Activated CD4-positive, alpha-beta T cell treated with anti-CD3 and anti-CD28 coated beads, Interleukin-2, amount 50 U/mL, for 1 hour (primary cell): ENCODE results near the gene MYMK.
"Not testable (repeated sequence)": the region's sequence is repeated elsewhere in the genome, so short reads cannot be mapped to it uniquely, and the experiment has no call there.

Experiments used
- DNase-seq: peaks from one replicate; pipeline ENCODE4 v3.0.0-alpha.2; 2020

MYMK gene

DNA sequence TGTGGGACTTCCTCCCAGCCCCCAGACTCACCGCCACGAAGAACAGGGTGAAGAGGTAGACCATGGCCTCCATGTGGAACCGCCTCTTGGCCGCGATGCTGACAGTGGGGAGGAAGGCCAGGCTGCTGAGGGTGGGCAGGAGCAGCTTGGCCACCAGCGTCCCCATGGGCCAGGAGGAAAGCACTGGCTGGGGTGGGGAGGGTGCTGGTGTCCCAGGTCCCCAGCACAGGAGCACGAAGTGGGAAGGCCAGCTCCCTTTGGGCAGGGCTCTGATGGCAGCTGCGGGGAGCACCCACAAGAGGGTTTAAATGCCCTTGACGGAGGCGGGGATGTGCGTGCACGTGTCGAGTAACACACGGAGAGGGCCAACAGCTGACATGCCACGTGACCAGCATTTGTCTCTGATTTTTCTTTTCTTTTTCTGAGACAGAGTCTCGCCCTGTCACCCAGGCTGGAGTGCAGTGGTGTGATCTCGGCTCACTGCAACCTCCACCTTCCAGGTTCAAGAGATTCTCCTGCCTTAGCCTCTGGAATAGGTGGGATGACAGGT is at the start of gene MYMK:
Gene MYMK (minus strand): TSS at position 281 of the 550 bp plus-strand sequence. CDS start 115 bp downstream, at position 166.
- no peak for DNase-seq

DNA sequence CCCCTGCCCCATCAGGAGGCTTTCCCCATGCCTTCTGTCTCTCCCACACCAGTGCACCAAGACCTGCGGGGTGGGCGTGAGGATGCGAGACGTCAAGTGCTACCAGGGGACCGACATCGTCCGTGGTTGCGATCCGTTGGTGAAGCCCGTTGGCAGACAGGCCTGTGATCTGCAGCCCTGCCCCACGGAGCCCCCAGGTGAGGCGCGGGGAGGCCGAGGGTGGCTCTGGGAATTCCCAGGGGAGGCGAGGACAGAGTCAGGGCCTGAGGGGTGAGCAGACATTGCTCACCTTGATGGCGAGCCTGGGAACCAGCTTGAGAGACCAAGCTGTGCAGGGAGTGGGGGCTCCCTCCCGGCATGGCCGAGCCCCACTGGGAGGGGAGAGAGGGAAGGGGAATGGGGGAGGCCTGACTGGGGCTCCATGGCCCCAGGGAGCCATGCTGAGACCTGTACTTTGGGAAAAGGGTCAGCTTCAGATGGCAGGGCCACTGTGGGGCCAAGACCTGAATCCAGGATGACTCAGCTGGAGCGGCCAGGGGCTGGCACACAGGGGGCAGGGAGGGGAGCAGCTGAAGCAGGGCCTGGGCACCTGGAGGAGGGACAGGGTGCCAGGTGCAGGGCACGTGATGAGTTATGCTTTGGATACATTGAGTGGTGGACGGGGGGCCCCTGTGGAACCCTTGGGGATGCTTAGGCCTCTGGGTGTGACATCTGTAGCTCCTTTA is 49.2 kb upstream of the MYMK start:
- DNase-seq = no peak

- no peak for DNase-seq
These were observed 48.1 kb upstream of the MYMK start for GRCh38 chr9:133572821-133573361.

- no peak for DNase-seq
These were observed 47.3 kb upstream of the MYMK start for GRCh38 chr9:133571896-133572595.

GRCh38 chr9:133571391-133571890 is 46.7 kb upstream of the MYMK start:
- DNase-seq = no peak

- no peak for DNase-seq
These were observed 45.9 kb upstream of the MYMK start for GRCh38 chr9:133570691-133571080.

- DNase-seq = no peak
These were observed 45.3 kb upstream of the MYMK start for GRCh38 chr9:133569891-133570690.

DNA sequence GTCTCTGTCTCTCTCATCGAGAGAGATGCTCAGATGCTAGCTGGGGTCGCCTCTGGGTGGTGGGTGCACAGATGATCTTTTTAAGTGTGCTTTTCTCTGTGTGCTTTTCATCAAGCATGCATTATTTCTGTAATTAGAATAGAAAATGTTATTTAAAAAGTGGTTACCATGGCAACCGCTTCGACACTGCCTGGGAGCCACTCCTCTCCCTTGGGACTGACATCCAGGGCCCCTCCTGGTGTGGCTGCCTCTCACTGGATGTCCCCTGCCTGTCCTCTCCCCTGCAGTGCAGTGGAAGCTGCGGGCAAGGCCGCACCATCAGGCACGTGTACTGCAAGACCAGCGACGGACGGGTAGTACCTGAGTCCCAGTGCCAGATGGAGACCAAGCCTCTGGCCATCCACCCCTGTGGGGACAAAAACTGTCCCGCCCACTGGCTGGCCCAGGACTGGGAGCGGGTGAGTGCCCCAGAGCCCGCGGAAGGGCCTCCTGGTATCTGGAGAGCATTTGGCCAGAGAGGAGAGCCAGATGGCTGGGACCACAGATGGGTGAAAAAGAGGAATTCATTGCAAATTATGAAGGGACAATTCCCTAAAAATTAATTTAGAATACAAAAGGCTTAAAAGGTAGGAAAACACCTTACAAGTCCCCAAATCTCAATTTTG is 44.5 kb upstream of the MYMK start:
- DNase-seq = no peak

DNA sequence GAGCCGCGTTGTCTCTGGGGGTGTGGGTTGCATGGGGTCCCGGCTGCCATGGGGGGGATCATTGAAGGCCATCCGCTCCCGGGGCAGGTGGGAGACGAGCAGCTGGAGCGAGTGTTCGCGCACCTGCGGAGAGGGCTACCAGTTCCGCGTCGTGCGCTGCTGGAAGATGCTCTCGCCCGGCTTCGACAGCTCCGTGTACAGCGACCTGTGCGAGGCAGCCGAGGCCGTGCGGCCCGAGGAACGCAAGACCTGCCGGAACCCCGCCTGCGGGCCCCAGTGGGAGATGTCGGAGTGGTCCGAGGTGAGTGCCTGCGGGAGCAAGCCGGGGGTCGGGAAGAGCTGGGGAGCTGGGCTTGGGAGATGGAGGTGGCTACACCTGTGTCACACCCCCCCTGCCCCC is 43.4 kb upstream of the MYMK start:
- DNase-seq = no peak

DNA sequence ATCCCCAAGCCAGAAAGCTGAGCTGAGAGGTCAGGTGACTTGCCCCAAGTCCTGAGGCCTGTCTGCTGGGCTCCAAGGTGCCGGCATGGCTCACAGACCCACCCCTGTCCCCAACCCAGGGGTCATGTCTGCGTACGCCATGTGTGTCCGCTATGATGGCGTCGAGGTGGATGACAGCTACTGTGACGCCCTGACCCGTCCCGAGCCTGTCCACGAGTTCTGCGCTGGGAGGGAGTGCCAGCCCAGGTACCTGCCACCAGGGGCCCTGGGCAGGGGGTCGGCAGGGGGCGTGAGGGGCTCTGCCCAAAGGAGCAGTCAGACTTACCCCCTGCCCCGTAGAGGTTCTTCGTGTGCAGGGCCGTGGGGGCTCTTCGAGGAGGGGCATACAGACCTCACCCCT is 42.1 kb upstream of the MYMK start:
- no peak for DNase-seq

GRCh38 chr9:133566382-133566781 is 41.6 kb upstream of the MYMK start:
- DNase-seq = no peak

DNA sequence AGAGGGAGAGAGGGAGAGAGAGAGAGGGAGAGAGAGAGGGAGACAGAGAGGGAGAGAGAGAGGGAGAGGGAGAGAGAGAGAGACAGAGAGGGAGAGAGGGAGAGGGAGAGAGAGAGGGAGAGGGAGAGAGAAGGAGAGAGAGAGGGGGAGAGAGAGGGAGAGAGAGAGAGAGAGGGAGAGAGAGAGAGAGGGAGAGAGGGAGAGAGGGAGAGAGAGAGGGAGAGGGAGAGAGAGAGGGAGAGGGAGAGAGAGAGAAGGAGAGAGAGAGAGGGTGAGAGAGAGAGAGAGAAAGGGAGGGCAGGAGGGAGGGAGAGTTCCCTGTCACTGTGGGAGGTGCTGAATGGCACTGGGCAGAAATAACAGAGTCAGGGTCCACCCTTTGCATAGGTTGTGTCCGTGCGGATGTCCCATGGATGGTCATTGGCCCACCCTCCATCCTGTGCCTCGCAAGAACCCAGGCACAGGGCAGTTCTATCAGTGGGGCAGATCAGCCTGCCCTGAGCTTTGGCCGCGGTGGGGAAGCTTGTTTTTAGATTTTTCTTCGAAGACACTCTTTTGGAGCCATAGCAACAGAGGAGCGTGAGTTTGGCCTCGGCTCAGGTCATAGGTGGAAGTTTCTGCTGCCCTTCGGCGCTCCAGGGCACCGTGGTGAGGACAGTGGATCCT is 39.8 kb upstream of the MYMK start:
- no peak for DNase-seq

DNA sequence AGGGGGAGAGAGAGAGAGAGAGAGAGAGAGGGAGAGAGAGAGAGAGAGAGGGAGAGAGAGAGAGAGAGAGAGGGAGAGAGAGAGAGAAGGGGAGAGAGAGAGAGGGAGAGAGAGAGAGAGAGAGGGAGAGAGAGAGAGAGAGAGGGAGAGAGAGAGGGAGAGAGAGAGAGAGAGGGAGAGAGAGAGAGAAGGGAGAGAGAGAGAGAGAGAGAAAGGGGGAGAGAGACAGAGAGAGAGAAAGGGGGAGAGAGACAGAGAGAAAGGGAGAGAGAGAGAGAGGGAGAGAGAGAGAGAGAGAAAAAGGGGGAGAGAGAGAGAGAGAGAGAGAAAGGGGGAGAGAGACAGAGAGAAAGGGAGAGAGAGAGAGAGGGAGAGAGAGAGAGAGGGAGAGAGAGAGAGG is 39.1 kb upstream of the MYMK start:
- not testable (repeated sequence) for DNase-seq

- DNase-seq = no peak
These were observed 38.6 kb upstream of the MYMK start for GRCh38 chr9:133563291-133563796.

- no peak for DNase-seq
These were observed 38.0 kb upstream of the MYMK start for GRCh38 chr9:133562611-133563290.

GRCh38 chr9:133561976-133562554 is 37.3 kb upstream of the MYMK start:
- DNase-seq = no peak

DNA sequence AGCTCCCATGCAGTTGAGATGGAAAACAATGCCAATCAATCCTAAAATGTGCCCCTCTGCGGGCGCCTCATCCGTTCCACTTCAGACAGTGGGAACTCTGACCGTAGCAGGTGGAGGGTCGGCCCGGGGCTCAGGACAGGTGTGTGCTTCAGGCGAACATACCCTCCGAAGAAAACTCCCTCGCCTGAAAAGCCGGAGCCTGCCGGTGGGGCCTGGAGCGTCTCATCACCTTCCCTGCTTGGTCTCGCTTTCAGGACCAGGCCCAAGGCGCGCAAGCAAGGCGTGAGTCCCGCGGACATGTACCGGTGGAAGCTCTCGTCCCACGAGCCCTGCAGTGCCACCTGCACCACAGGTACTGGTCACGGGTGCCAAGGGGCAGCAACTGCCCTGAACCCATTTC is 36.2 kb upstream of the MYMK start:
- no peak for DNase-seq

GRCh38 chr9:133560311-133560710 is 35.6 kb upstream of the MYMK start:
- DNase-seq = no peak

DNA sequence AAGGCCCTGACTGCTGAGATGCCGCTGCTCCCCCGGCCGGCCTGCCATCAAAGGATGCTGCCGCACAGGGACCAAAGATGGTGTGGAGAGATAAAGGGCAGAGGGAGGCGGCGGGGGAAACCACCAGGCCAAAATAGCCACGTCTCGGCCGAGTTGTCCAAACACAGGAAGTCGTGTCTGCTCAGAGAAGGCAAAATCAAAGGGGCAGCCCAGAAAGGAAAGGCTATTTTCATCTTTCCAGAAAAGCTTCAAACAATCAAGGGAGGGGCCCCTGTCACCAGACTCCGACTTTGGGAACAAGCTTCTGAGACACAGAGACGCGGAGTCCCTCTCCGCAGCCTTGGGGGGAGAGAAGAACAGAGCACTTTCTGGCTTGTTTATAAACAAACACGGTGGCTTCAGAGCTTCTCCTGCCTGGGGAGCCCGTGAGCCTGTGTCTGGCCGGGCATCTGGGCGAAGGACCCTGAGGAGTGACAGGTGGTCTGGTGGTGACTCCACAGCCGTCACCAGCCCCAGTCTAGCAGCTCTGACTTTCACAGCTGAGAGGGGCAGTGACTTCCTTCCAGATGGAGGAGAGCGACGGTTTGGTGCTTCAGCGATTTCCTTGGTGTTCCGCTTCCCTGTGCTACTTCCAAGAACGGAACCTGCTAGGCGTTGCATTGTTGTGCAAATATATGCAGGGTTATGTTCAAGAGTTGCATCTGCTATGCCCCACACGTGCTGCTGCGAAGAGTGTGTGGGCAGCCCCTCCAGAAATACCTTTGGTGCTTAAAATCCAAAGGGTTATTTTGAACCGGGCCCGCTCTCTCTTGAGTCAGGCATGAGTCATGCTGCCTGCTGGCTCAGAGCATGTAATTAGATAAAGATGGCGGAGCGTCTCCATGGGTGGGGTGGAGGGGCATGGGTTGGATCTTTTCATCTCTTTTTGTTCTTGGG is 33.7 kb upstream of the MYMK start:
- no peak for DNase-seq
